Aorta (tissue), 5 donors: ENCODE results near the gene MGAT5B. TPM values are rescaled to one million over a fixed set of nuclear protein-coding genes. Genes with fewer than 3 reads are reported as not detected.
A peak's percentile ranks its signal among the peaks of the same experiment; 100 is the strongest.

Source experiments
- ATAC-seq: fragments of 200-7000 bp; cut with Tn5 transposase; one replicate; pipeline ENCODE4 v1.9.1; 2022; ENCODE audit warnings: moderate library complexity; ENCODE audit not compliant: low FRiP score
- DNase-seq, 2 donors: peaks; one replicate each; pipeline ENCODE4 v3.0.0-alpha.2; 2020
- H3K27ac ChIP-seq, 2 donors: one replicate each; pipeline ENCODE4 v1.5.1; 2013; ENCODE audit warnings: low read length in 2 of 2, mild to moderate bottlenecking in 2 of 2, moderate library complexity in 2 of 2, control low read depth in 1 of 2, inconsistent platforms in 1 of 2, low read depth in 1 of 2
- H3K27me3 ChIP-seq, 2 donors: one replicate each; pipeline ENCODE4 v1.6.1; 2013; ENCODE audit warnings: control low read depth in 1 of 2, low read length in 1 of 2, mild to moderate bottlenecking in 1 of 2, moderate library complexity in 1 of 2; ENCODE audit not compliant: insufficient read depth in 2 of 2, control insufficient read depth in 1 of 2
- H3K36me3 ChIP-seq, 2 donors: one replicate each; pipeline ENCODE4 v1.6.1; 2013; ENCODE audit warnings: control low read depth in 1 of 2, low read length in 1 of 2, mild to moderate bottlenecking in 1 of 2; ENCODE audit not compliant: insufficient read depth in 2 of 2, control insufficient read depth in 1 of 2
- H3K4me1 ChIP-seq, 2 donors: one replicate each; pipeline ENCODE4 v1.6.1; 2013; ENCODE audit warnings: low read length in 2 of 2, control low read depth in 1 of 2, mild to moderate bottlenecking in 1 of 2, moderate library complexity in 1 of 2; ENCODE audit not compliant: insufficient read depth in 2 of 2, control insufficient read depth in 1 of 2
- H3K4me3 ChIP-seq, 2 donors: one replicate each; pipeline ENCODE4 v1.5.1; 2013; ENCODE audit warnings: low read length in 2 of 2, control low read depth in 1 of 2, mild to moderate bottlenecking in 1 of 2
- H3K9me3 ChIP-seq: one replicate; pipeline ENCODE4 v1.6.1; 2013; ENCODE audit warnings: mild to moderate bottlenecking, low read length; ENCODE audit not compliant: control insufficient read depth
- WGBS, 2 donors: extraction: QIAGEN DNeasy Blood & Tissue Kit; methylation state at CpG; one replicate each; pipeline ENCODE4 v1.1.7; 2013; 5-methylcytosine and 5-hydroxymethylcytosine counted together
- intact Hi-C, 2 donors: fragments of 100-400 bp; cut with DNase I; formaldehyde crosslinking; loops; one replicate each; pipeline versions ENCODE4 v1.14.2 to v1.15.0; 2022
- polyA plus RNA-seq, 2 donors: library from polyadenylated mRNA; stranded (reverse); fragments of 200-250 nt; gene quantifications; one replicate each; pipeline ENCODE4 v1.2.3, GENCODE V29; 2013
- total RNA-seq, 2 donors: library from RNA; stranded (reverse); fragmentation: NEBNext Ultra II Directional; extraction: Animal tissue kit (Norgen Biotek cat#: 25700); gene quantifications; one replicate each; pipeline ENCODE4 v1.2.1, GENCODE V29; 2021
- donor health status: healthy with polysubstance abuse.
- donor health status: Bipolar disorder and iron deficiency.
- donor health status: DM: no; HTN: no; CAD: no.
- donor health status: DM: no; HTN: no; CAD: no.
- donor health status: DM: yes; HTN: yes; CAD: no.

Gene MGAT5B
- total and polyA plus RNA-seq, 4 donors = 0.51 to 0.55 TPM; not detected in 2

GRCh38 chr17:76948301-76948700, 80.1 kb downstream of the MGAT5B start:
- Histone ChIP-seq H3K27ac (no peak overlapping the region), H3K4me3 (no peak overlapping the region), H3K4me1 (no peaks in the 10 kb centered on the region), H3K27me3 (no peaks in the 10 kb centered on the region), H3K9me3 (no peaks in the 10 kb centered on the region), H3K36me3 (no peaks in the 10 kb centered on the region)
- intact Hi-C loops = no loop called here
- DNase-seq (no peak), ATAC-seq (no peak)
- WGBS, 2 donors = 94 to 96% methylated on average over 10 of the region's 10 CpGs

GRCh38 chr17:76948726-76949342, 80.6 kb downstream of the MGAT5B start:
- intact Hi-C loops = no loop called here
- Histone ChIP-seq H3K4me1 (no peaks in the 10 kb centered on the region), H3K9me3 (no peaks in the 10 kb centered on the region), H3K36me3 (no peaks in the 10 kb centered on the region), H3K27me3 (no peaks in the 10 kb centered on the region), H3K4me3 (no peak overlapping the region), H3K27ac (no peak overlapping the region)
- ATAC-seq (no peak), DNase-seq (peak in 1 of 2 donors; percentile 68)
- 80 to 83% methylated on average over 27 of the region's 27 CpGs for WGBS, 2 donors

GRCh38 chr17:76949913-76950695, 81.9 kb downstream of the MGAT5B start:
- Histone ChIP-seq H3K36me3 (no peaks in the 10 kb centered on the region), H3K9me3 (no peaks in the 10 kb centered on the region), H3K4me3 (no peak overlapping the region), H3K27ac (no peak overlapping the region), H3K27me3 (no peaks in the 10 kb centered on the region), H3K4me1 (no peaks in the 10 kb centered on the region)
- ATAC-seq (no peak), DNase-seq (no peak)
- 68 to 71% methylated on average over 18 of the region's 18 CpGs for WGBS, 2 donors
- intact Hi-C loops = loop anchor here in 1 of 2 donors (10.0 kb wide), 1 partner anchor 65 kb away; no protein-coding TSS in a partner anchor

- Histone ChIP-seq H3K27me3 (no peaks in the 10 kb centered on the region), H3K4me3 (no peak overlapping the region), H3K4me1 (no peaks in the 10 kb centered on the region), H3K27ac (no peak overlapping the region), H3K36me3 (no peaks in the 10 kb centered on the region), H3K9me3 (no peaks in the 10 kb centered on the region)
- peak in 1 of 2 donors; percentile 37 for DNase-seq
- WGBS, 2 donors = 87 to 88% methylated on average over 8 of the region's 8 CpGs
- intact Hi-C loops = loop anchor here in 1 of 2 donors (10.0 kb wide), 1 partner anchor 67 kb away; no protein-coding TSS in a partner anchor
- no peak for ATAC-seq
Measured at GRCh38 chr17:76951375-76951905, 83.2 kb downstream of the MGAT5B start.

- DNase-seq (no peak), ATAC-seq (no peak)
- no peaks in the 10 kb centered on the region for H3K9me3 ChIP-seq
- no peak overlapping the region for H3K4me3 ChIP-seq
- 92 to 94% methylated on average over 5 of the region's 5 CpGs for WGBS, 2 donors
- H3K27ac ChIP-seq = no peak overlapping the region
- intact Hi-C loops = loop anchor here in 1 of 2 donors (10.0 kb wide), 1 partner anchor 68 kb away; no protein-coding TSS in a partner anchor
- no peaks in the 10 kb centered on the region for H3K36me3 ChIP-seq
- no peaks in the 10 kb centered on the region for H3K4me1 ChIP-seq
- H3K27me3 ChIP-seq = no peaks in the 10 kb centered on the region
Measured at GRCh38 chr17:76952402-76952801, 84.2 kb downstream of the MGAT5B start.

- Histone ChIP-seq H3K27me3 (no peaks in the 10 kb centered on the region), H3K27ac (no peak overlapping the region), H3K36me3 (no peaks in the 10 kb centered on the region), H3K4me3 (no peak overlapping the region), H3K4me1 (no peaks in the 10 kb centered on the region), H3K9me3 (no peaks in the 10 kb centered on the region)
- intact Hi-C loops = loop anchor here in 1 of 2 donors (10.0 kb wide), 1 partner anchor 68 kb away; no protein-coding TSS in a partner anchor
- ATAC-seq (no peak), DNase-seq (peak in 1 of 2 donors; percentile 48)
- WGBS, 2 donors = 88 to 95% methylated on average over 9 of the region's 9 CpGs
Measured at GRCh38 chr17:76953066-76953465, 84.9 kb downstream of the MGAT5B start.

GRCh38 chr17:76953946-76954345, 85.7 kb downstream of the MGAT5B start:
- peak in 1 of 2 donors; percentile 26 for DNase-seq
- intact Hi-C loops = loop anchor here in 1 of 2 donors (10.0 kb wide), 1 partner anchor 69 kb away; no protein-coding TSS in a partner anchor
- Histone ChIP-seq H3K4me1 (no peaks in the 10 kb centered on the region), H3K27ac (no peak overlapping the region), H3K9me3 (no peaks in the 10 kb centered on the region), H3K4me3 (no peak overlapping the region), H3K27me3 (no peaks in the 10 kb centered on the region), H3K36me3 (no peaks in the 10 kb centered on the region)
- WGBS, 2 donors = 43 to 46% methylated on average over 2 of the region's 2 CpGs
- no peak for ATAC-seq

- Histone ChIP-seq H3K27ac (no peak overlapping the region), H3K27me3 (no peaks in the 10 kb centered on the region), H3K36me3 (no peaks in the 10 kb centered on the region), H3K4me1 (no peaks in the 10 kb centered on the region), H3K9me3 (no peaks in the 10 kb centered on the region), H3K4me3 (no peak overlapping the region)
- intact Hi-C loops = loop anchor here in 1 of 2 donors (10.0 kb wide), 1 partner anchor 70 kb away; no protein-coding TSS in a partner anchor
- WGBS, 2 donors = 62 to 69% methylated on average over 6 of the region's 6 CpGs
- ATAC-seq (no peak), DNase-seq (peak in 1 of 2 donors; percentile 38)
Measured at GRCh38 chr17:76955191-76955590, 87.0 kb downstream of the MGAT5B start.
